Liver (tissue), 3 donors: ENCODE measurements around the gene GTPBP10.

Experiments used
- CTCF ChIP-seq: fragments of 150-350 bp; IDR thresholded peaks from 2 replicates; pipeline ENCODE4 v1.5.1; 2017; ENCODE audit warnings: improper control_type of control experiment, low read depth, low read length; ENCODE audit not compliant: missing input control
- FOXA1 ChIP-seq: IDR thresholded peaks from 2 replicates; pipeline ENCODE4 v1.6.1; 2016; ENCODE audit warnings: antibody characterized with exemption
- HNF4A ChIP-seq, 2 donors: conservative IDR thresholded peaks; 2 replicates each; pipeline ENCODE4 v1.6.1; 2016; ENCODE audit warnings: antibody characterized with exemption in 2 of 2, mild to moderate bottlenecking in 2 of 2
- HNF4G ChIP-seq: IDR thresholded peaks from 2 replicates; pipeline ENCODE4 v1.6.1; 2016; ENCODE audit warnings: antibody characterized with exemption
- NR2F2 ChIP-seq: IDR thresholded peaks from 2 replicates; pipeline ENCODE4 v1.6.1; 2016; ENCODE audit warnings: antibody characterized with exemption
- RAD21 ChIP-seq, 2 donors: IDR thresholded peaks; 2 replicates each; pipeline ENCODE4 v1.6.1; 2016; ENCODE audit warnings: antibody characterized with exemption in 2 of 2, mild to moderate bottlenecking in 2 of 2
- donor health status: healthy.
- donor health status: healthy.

DNA sequence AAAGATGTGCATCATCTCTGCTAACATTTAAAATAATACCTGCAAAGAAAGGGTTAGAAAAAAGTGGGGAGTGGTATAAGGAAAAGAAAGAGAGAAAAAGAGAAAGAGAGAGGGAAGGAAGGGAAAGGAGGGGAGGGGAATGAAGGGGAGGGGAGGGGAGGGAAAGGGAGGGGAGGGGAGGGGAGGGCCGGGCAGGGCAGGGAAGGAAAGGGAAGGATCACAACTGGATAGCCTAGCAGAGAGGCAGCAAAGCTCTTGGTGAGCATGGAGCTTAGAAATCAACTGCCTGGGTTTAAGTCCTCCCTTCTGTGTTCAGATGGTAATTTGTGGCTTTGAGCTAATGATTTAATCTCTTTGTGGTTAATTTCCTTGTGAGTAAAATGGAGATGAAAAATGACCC lies 20.0 kb upstream of the GTPBP10 start:
- TF ChIP-seq CTCF (no peak), HNF4G (no peak), HNF4A (conservative IDR thresholded peaks at IDR 0.05) (no peak), RAD21 (IDR thresholded peaks at IDR 0.05) (no peak), FOXA1 (no peak), NR2F2 (no peak)
